PFSK-1 (cell line): ENCODE data around the gene PES1.

Source experiments
- FOXP2 ChIP-seq: optimal IDR thresholded peaks from 2 replicates; pipeline ENCODE3; 2011; ENCODE audit warnings: borderline replicate concordance, control low read depth, inconsistent platforms; ENCODE audit not compliant: insufficient read depth; ENCODE audit errors: extremely low read length, extremely low read depth
- POLR2AphosphoS5 ChIP-seq: IDR thresholded peaks from 2 replicates; pipeline ENCODE4 v1.6.1; 2012; ENCODE audit warnings: low read depth, mild to moderate bottlenecking, control low read depth, low read length, moderate library complexity
- REST ChIP-seq, 2 experiments: IDR thresholded peaks; 2 replicates each; pipeline versions ENCODE4 v1.6.1 to v1.8.0; 2011 to 2012; ENCODE audit warnings: low read depth in 2 of 2, low read length in 2 of 2, control low read depth in 1 of 2, inconsistent platforms in 1 of 2, mild to moderate bottlenecking in 1 of 2, moderate library complexity in 1 of 2; ENCODE audit not compliant: insufficient read depth in 1 of 2
- SIN3A ChIP-seq: IDR thresholded peaks from 2 replicates; pipeline ENCODE4 v1.6.1; 2012; ENCODE audit warnings: mild to moderate bottlenecking, low read length, moderate library complexity, borderline replicate concordance; ENCODE audit not compliant: insufficient read depth

GRCh38 chr22:30591588-30592359 lies at the start of gene PES1:
- peak; percentile 66; the same call in 1 of the 2 replicates for TF ChIP-seq POLR2AphosphoS5
- peak; percentile 77; the same call in 1 of the 2 replicates for TF ChIP-seq SIN3A
- no peak for TF ChIP-seq REST (IDR thresholded peaks at IDR 0.05; ENCODE audit: insufficient read depth in 1 of 2, low read depth in 2 of 2, low read length in 2 of 2)
- TF ChIP-seq FOXP2, result peak; percentile 23
